HG03095 (cell line): Measurements from ENCODE around the gene CARD19.

Experiments used
- ATAC-seq: cut with Tn5 transposase; IDR thresholded peaks from one replicate; pipeline ENCODE4 v1.9.1; 2021; ENCODE audit warnings: moderate library complexity; ENCODE audit not compliant: unreplicated experiment

Gene CARD19

GRCh38 chr9:93149361-93149760, 53.3 kb downstream of the CARD19 start:
- no peak for ATAC-seq

GRCh38 chr9:93151097-93151784, 55.2 kb downstream of the CARD19 start:
- ATAC-seq, result no peak

GRCh38 chr9:93154293-93154903, 58.4 kb downstream of the CARD19 start:
- no peak for ATAC-seq

- ATAC-seq, result no peak
Measured at GRCh38 chr9:93155716-93156474, 59.9 kb downstream of the CARD19 start.

- ATAC-seq, result peak; percentile 57
Measured at GRCh38 chr9:93156475-93157008, 60.5 kb downstream of the CARD19 start.

- ATAC-seq, result peak; percentile 90
Measured at GRCh38 chr9:93159601-93160471, 63.8 kb downstream of the CARD19 start.

- ATAC-seq, result no peak
Measured at GRCh38 chr9:93161786-93162562, 66.0 kb downstream of the CARD19 start.
